Aorta (tissue), 5 donors: ENCODE measurements around the gene PALM. TPM values are rescaled to one million over a fixed set of nuclear protein-coding genes. Genes with fewer than 3 reads are reported as not detected.

Experiments used
- ATAC-seq: fragments of 200-7000 bp; cut with Tn5 transposase; one replicate; pipeline ENCODE4 v1.9.1; 2022; ENCODE audit warnings: moderate library complexity; ENCODE audit not compliant: low FRiP score
- DNase-seq, 2 donors: peaks; one replicate each; pipeline ENCODE4 v3.0.0-alpha.2; 2020
- H3K27ac ChIP-seq, 2 donors: one replicate each; pipeline ENCODE4 v1.5.1; 2013; ENCODE audit warnings: low read length in 2 of 2, mild to moderate bottlenecking in 2 of 2, moderate library complexity in 2 of 2, control low read depth in 1 of 2, inconsistent platforms in 1 of 2, low read depth in 1 of 2
- H3K27me3 ChIP-seq, 2 donors: one replicate each; pipeline ENCODE4 v1.6.1; 2013; ENCODE audit warnings: control low read depth in 1 of 2, low read length in 1 of 2, mild to moderate bottlenecking in 1 of 2, moderate library complexity in 1 of 2; ENCODE audit not compliant: insufficient read depth in 2 of 2, control insufficient read depth in 1 of 2
- H3K36me3 ChIP-seq, 2 donors: one replicate each; pipeline ENCODE4 v1.6.1; 2013; ENCODE audit warnings: control low read depth in 1 of 2, low read length in 1 of 2, mild to moderate bottlenecking in 1 of 2; ENCODE audit not compliant: insufficient read depth in 2 of 2, control insufficient read depth in 1 of 2
- H3K4me1 ChIP-seq, 2 donors: one replicate each; pipeline ENCODE4 v1.6.1; 2013; ENCODE audit warnings: low read length in 2 of 2, control low read depth in 1 of 2, mild to moderate bottlenecking in 1 of 2, moderate library complexity in 1 of 2; ENCODE audit not compliant: insufficient read depth in 2 of 2, control insufficient read depth in 1 of 2
- H3K4me3 ChIP-seq, 2 donors: one replicate each; pipeline ENCODE4 v1.5.1; 2013; ENCODE audit warnings: low read length in 2 of 2, control low read depth in 1 of 2, mild to moderate bottlenecking in 1 of 2
- H3K9me3 ChIP-seq: one replicate; pipeline ENCODE4 v1.6.1; 2013; ENCODE audit warnings: mild to moderate bottlenecking, low read length; ENCODE audit not compliant: control insufficient read depth
- WGBS, 2 donors: extraction: QIAGEN DNeasy Blood & Tissue Kit; methylation state at CpG; one replicate each; pipeline ENCODE4 v1.1.7; 2013; 5-methylcytosine and 5-hydroxymethylcytosine counted together
- intact Hi-C, 2 donors: fragments of 100-400 bp; cut with DNase I; formaldehyde crosslinking; loops; one replicate each; pipeline versions ENCODE4 v1.14.2 to v1.15.0; 2022
- polyA plus RNA-seq, 2 donors: library from polyadenylated mRNA; stranded (reverse); fragments of 200-250 nt; gene quantifications; one replicate each; pipeline ENCODE4 v1.2.3, GENCODE V29; 2013
- total RNA-seq, 2 donors: library from RNA; stranded (reverse); fragmentation: NEBNext Ultra II Directional; extraction: Animal tissue kit (Norgen Biotek cat#: 25700); gene quantifications; one replicate each; pipeline ENCODE4 v1.2.1, GENCODE V29; 2021
- donor health status: healthy with polysubstance abuse.
- donor health status: Bipolar disorder and iron deficiency.
- donor health status: DM: no; HTN: no; CAD: no.
- donor health status: DM: no; HTN: no; CAD: no.
- donor health status: DM: yes; HTN: yes; CAD: no.

PALM gene
- total and polyA plus RNA-seq, 4 donors: 0.59 to 75.1 (median 15.0) TPM

- WGBS, 2 donors: 93 to 94% methylated on average over 16 of the region's 16 CpGs
- Histone ChIP-seq H3K27me3 (no peaks in the 10 kb centered on the region), H3K4me1 (no peaks in the 10 kb centered on the region), H3K9me3 (no peaks in the 10 kb centered on the region), H3K27ac (no peak overlapping the region), H3K36me3 (no peaks in the 10 kb centered on the region), H3K4me3 (no peak overlapping the region)
- DNase-seq (no peak), ATAC-seq (no peak)
- intact Hi-C loops: no loop called here
Measured at GRCh38 chr19:787536-787935, 78.8 kb downstream of the PALM start.

- H3K4me3 ChIP-seq: no peak overlapping the region
- no peaks in the 10 kb centered on the region for H3K36me3 ChIP-seq
- intact Hi-C loops: no loop called here
- ATAC-seq (peak; percentile 6), DNase-seq (no peak)
- no peaks in the 10 kb centered on the region for H3K9me3 ChIP-seq
- no peaks in the 10 kb centered on the region for H3K4me1 ChIP-seq
- H3K27ac ChIP-seq: no peak overlapping the region
- H3K27me3 ChIP-seq: no peaks in the 10 kb centered on the region
- 82 to 84% methylated on average over 11 of the region's 11 CpGs for WGBS, 2 donors
Measured at GRCh38 chr19:788686-788982, 79.9 kb downstream of the PALM start.

- H3K4me3 ChIP-seq: no peak overlapping the region
- H3K36me3 ChIP-seq: no peaks in the 10 kb centered on the region
- H3K4me1 ChIP-seq: no peaks in the 10 kb centered on the region
- ATAC-seq (peak; percentile 39), DNase-seq (peak in 1 of 2 donors; percentile 59)
- H3K9me3 ChIP-seq: no peaks in the 10 kb centered on the region
- H3K27me3 ChIP-seq: no peaks in the 10 kb centered on the region
- intact Hi-C loops: no loop called here
- 78 to 79% methylated on average over 33 of the region's 33 CpGs for WGBS, 2 donors
- H3K27ac ChIP-seq: no peak overlapping the region
Measured at GRCh38 chr19:788983-789700, 80.4 kb downstream of the PALM start.

- Histone ChIP-seq H3K4me3 (no peak overlapping the region), H3K27ac (no peak overlapping the region), H3K27me3 (no peaks in the 10 kb centered on the region), H3K36me3 (no peaks in the 10 kb centered on the region), H3K9me3 (no peaks in the 10 kb centered on the region), H3K4me1 (no peaks in the 10 kb centered on the region)
- intact Hi-C loops: no loop called here
- ATAC-seq (no peak), DNase-seq (no peak)
- WGBS, 2 donors: 96% methylated on average over 9 of the region's 9 CpGs
Measured at GRCh38 chr19:789701-790060, 80.9 kb downstream of the PALM start.

GRCh38 chr19:791007-791566, 82.4 kb downstream of the PALM start:
- DNase-seq (no peak), ATAC-seq (no peak)
- Histone ChIP-seq H3K27ac (no peak overlapping the region), H3K4me1 (no peaks in the 10 kb centered on the region), H3K27me3 (no peaks in the 10 kb centered on the region), H3K9me3 (no peaks in the 10 kb centered on the region), H3K36me3 (no peaks in the 10 kb centered on the region), H3K4me3 (no peak overlapping the region)
- intact Hi-C loops: no loop called here
- 88 to 89% methylated on average over 26 of the region's 26 CpGs for WGBS, 2 donors

- Histone ChIP-seq H3K9me3 (no peaks in the 10 kb centered on the region), H3K27me3 (no peaks in the 10 kb centered on the region), H3K4me3 (no peak overlapping the region), H3K4me1 (no peaks in the 10 kb centered on the region), H3K27ac (no peak overlapping the region), H3K36me3 (no peaks in the 10 kb centered on the region)
- WGBS, 2 donors: 69 to 75% methylated on average over 8 of the region's 8 CpGs
- no peak for DNase-seq
- intact Hi-C loops: no loop called here
- ATAC-seq: no peak
Measured at GRCh38 chr19:791567-792305, 83.0 kb downstream of the PALM start.

GRCh38 chr19:792306-792885, 83.7 kb downstream of the PALM start:
- Histone ChIP-seq H3K27me3 (no peaks in the 10 kb centered on the region), H3K4me3 (no peak overlapping the region), H3K27ac (no peak overlapping the region), H3K9me3 (no peaks in the 10 kb centered on the region), H3K36me3 (no peaks in the 10 kb centered on the region), H3K4me1 (no peaks in the 10 kb centered on the region)
- DNase-seq (no peak), ATAC-seq (no peak)
- intact Hi-C loops: no loop called here
- WGBS, 2 donors: 79 to 81% methylated on average over 16 of the region's 16 CpGs

- Histone ChIP-seq H3K9me3 (no peaks in the 10 kb centered on the region), H3K4me3 (no peak overlapping the region), H3K36me3 (no peaks in the 10 kb centered on the region), H3K4me1 (no peaks in the 10 kb centered on the region), H3K27me3 (no peaks in the 10 kb centered on the region), H3K27ac (no peak overlapping the region)
- intact Hi-C loops: no loop called here
- ATAC-seq: no peak
- WGBS, 2 donors: 96% methylated on average over 12 of the region's 12 CpGs
- DNase-seq: no peak
Measured at GRCh38 chr19:793806-794205, 85.1 kb downstream of the PALM start.
